Heart left ventricle (tissue), 16 donors: ENCODE data around the gene CD209. TPM values are rescaled to one million over a fixed set of nuclear protein-coding genes. Genes with fewer than 3 reads are reported as not detected.

ENCODE experiments used
- ATAC-seq, 4 donors: fragments of 200-7000 bp; cut with Tn5 transposase; one replicate each; pipeline ENCODE4 v1.9.1; 2020 to 2022; ENCODE audit warnings: moderate library complexity in 4 of 4, mild to moderate bottlenecking in 3 of 4, moderate number of reproducible peaks in 1 of 4
- DNase-seq, 5 donors: peaks; one replicate each; pipeline ENCODE4 v3.0.0-alpha.2; 2020
- H3K27ac ChIP-seq, 12 donors: fragments of 200-600 bp; sonication (generic) in 4 of 12; one replicate each; pipeline versions ENCODE4 v1.5.0 to v1.8.0; 2016 to 2022; ENCODE audit warnings: mild to moderate bottlenecking in 2 of 12
- H3K27me3 ChIP-seq, 9 donors: fragments of 200-600 bp; sonication (generic) in 2 of 9; one replicate each; pipeline versions ENCODE4 v1.5.1 to v1.8.0; 2016 to 2022; ENCODE audit warnings: mild to moderate bottlenecking in 3 of 9
- H3K36me3 ChIP-seq, 9 donors: fragments of 200-600 bp; sonication (generic) in 2 of 9; one replicate each; pipeline versions ENCODE4 v1.5.0 to v1.8.0; 2018 to 2022; ENCODE audit warnings: mild to moderate bottlenecking in 2 of 9
- H3K4me1 ChIP-seq, 12 donors: fragments of 200-600 bp; sonication (generic) in 4 of 12; one replicate each; pipeline versions ENCODE4 v1.5.0 to v1.8.0; 2016 to 2022; ENCODE audit warnings: mild to moderate bottlenecking in 3 of 12
- H3K4me3 ChIP-seq, 12 donors: fragments of 200-600 bp; sonication (generic) in 4 of 12; one replicate each; pipeline versions ENCODE4 v1.5.0 to v1.8.0; 2017 to 2022; ENCODE audit warnings: mild to moderate bottlenecking in 9 of 12, moderate library complexity in 4 of 12
- H3K9me3 ChIP-seq, 12 donors: fragments of 200-600 bp; sonication (generic) in 4 of 12; one replicate each; pipeline versions ENCODE4 v1.5.0 to v1.8.0; 2016 to 2022; ENCODE audit warnings: mild to moderate bottlenecking in 1 of 12
- POLR2A ChIP-seq, 2 donors: fragments of 450-650 bp; IDR thresholded peaks; one replicate each; pipeline ENCODE4 v1.6.1; 2017; ENCODE audit warnings: antibody characterized with exemption in 2 of 2, mild to moderate bottlenecking in 2 of 2, moderate library complexity in 2 of 2
- WGBS, 4 donors: extraction: QIAGEN DNeasy Blood & Tissue Kit in 2 of 4; methylation state at CpG; one replicate each; pipeline versions ENCODE4 v1.1.5 to v1.1.7; 2013 to 2018; 5-methylcytosine and 5-hydroxymethylcytosine counted together
- intact Hi-C, 10 donors: fragments of 100-400 bp; cut with DNase I; formaldehyde crosslinking; loops; one replicate each; pipeline versions ENCODE4 v1.11.1 to v1.14.2; 2022
- polyA plus RNA-seq, 2 donors: library from polyadenylated mRNA; stranded (reverse); fragments of 200-250 nt; gene quantifications; one replicate each; pipeline ENCODE4 v1.2.3, GENCODE V29; 2013
- total RNA-seq, 9 donors: library from RNA; depleted of rRNA in 2 of 9; stranded (reverse); fragments of >200 nt in 2 of 9; fragmentation: NEBNext Ultra II Directional in 3 of 9; extraction: Animal tissue kit (Norgen Biotek cat#: 25700) in 3 of 9; gene quantifications; one replicate each; pipeline versions ENCODE4 v1.1.0 to v1.2.4, GENCODE V29; 2016 to 2023
- TF ChIP-seq, protein P1 (sequence below), 12 donors: fragments of 200-600 bp; sonication (generic) in 4 of 12; IDR thresholded peaks; one replicate each; pipeline versions ENCODE4 v1.5.0 to v1.8.0; 2018 to 2022; ENCODE audit warnings: antibody characterized with exemption in 12 of 12, mild to moderate bottlenecking in 5 of 12
- donor health status: ischemic (EF 13 %, LVEDD 7.1; RV severe dilation, severe dysfunction).
- donor health status: healthy with polysubstance abuse.
- donor health status: DM: no; HTN: yes; CAD: no.
- donor health status: DM: no; HTN: no; CAD: no.
- donor health status: ischemic (EF 25% LVEDD 6.9; RV normal size, moderate dysfunction).
- donor health status: ischemic (EF 25% LVEDD 5.7; RV mildly dilated, moderate dysfunction).
- donor health status: healthy.
- donor health status: DM: yes; HTN: yes; CAD: no.
- donor health status: ischemic (EF 35%, LVEDD 5.7; RV mildly dilated, moderate dysfunction).
- donor health status: nonischemic (EF 11% LVEDD 7.7; RV severe dilation, severe dysfunction).
- donor health status: DM: yes; HTN: yes; CAD: no.
- donor health status: PGD.
- donor health status: ischemic (EF 29% LVEDD 5.4; RV normal size, mild dysfunction).
- donor health status: nonischemic (EF 23%, LVEDD 6.1; RV moderate dilation, normal function).

CD209 gene
- total and polyA plus RNA-seq, 11 donors = 0.53 to 56.2 (median 4.4) TPM

DNA sequence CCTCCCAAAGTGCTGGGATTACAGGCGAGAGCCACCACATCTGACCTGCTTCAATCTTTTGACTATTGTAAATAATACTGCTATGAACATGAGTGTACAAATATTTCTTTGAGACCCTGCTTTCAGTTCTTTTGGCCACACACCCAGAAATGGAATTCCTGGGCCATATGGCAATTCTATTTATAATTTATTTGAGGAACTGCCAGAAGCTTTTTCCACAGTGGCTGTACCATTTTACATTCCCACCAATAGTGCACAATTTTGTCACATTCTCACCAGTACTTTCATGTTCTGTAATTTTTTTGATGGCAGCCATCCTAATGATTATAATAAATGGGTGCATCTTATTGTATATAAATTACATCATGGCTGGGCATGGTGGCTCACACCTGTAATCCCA lies 31.7 kb downstream of the CD209 start:
- H3K4me1 ChIP-seq = no peaks in the 10 kb centered on the region
- TF ChIP-seq, protein P1, sequence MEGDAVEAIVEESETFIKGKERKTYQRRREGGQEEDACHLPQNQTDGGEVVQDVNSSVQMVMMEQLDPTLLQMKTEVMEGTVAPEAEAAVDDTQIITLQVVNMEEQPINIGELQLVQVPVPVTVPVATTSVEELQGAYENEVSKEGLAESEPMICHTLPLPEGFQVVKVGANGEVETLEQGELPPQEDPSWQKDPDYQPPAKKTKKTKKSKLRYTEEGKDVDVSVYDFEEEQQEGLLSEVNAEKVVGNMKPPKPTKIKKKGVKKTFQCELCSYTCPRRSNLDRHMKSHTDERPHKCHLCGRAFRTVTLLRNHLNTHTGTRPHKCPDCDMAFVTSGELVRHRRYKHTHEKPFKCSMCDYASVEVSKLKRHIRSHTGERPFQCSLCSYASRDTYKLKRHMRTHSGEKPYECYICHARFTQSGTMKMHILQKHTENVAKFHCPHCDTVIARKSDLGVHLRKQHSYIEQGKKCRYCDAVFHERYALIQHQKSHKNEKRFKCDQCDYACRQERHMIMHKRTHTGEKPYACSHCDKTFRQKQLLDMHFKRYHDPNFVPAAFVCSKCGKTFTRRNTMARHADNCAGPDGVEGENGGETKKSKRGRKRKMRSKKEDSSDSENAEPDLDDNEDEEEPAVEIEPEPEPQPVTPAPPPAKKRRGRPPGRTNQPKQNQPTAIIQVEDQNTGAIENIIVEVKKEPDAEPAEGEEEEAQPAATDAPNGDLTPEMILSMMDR (IDR thresholded peaks at IDR 0.05) = no peak
- TF ChIP-seq POLR2A (IDR thresholded peaks at IDR 0.05) = no peak
- H3K36me3 ChIP-seq = no peaks in the 10 kb centered on the region
- no peak overlapping the region for H3K27ac ChIP-seq
- no peak for ATAC-seq
- H3K9me3 ChIP-seq = peaks cover 0 to 18% (median 5%) of the 10 kb centered on the region in 12 donors
- H3K27me3 ChIP-seq = peaks cover 0 to 5% (median 0%) of the 10 kb centered on the region in 9 donors
- H3K4me3 ChIP-seq = no peak overlapping the region
- intact Hi-C loops = no loop called here
- 77 to 90% (median 87%) methylated on average over 1 of the region's 1 CpG for WGBS, 4 donors
- DNase-seq = no peak

- intact Hi-C loops = no loop called here
- no peak for DNase-seq
These were observed 36.7 kb downstream of the CD209 start for GRCh38 chr19:7710616-7711015.

DNA sequence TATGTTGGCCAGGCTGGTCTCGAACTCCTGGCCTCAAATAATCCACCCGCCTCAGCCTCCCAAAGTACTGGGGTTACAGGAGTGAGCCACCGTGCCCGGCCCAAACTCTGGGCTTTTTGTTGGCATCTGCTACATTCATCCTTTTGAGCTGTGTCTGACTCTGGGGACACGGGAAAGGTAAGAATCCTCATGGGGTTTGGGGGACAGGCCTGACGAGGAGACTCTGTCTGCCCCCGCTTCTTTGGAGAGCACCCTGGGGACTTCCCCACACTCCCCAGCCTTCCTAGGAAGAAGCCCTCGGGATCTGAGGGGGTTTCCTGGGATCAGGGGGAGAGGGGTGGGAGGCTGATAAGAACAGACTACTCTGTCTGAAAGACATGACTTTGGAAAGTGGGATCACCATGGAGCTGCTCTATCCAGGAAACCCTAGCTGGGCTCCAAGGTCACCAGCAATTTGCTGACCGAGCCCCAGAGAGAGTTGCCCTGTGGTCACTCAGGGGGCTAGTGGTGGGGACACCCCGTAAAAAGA lies 37.3 kb downstream of the CD209 start:
- TF ChIP-seq, protein P1 (IDR thresholded peaks at IDR 0.05) = no peak
- no peak for TF ChIP-seq POLR2A (IDR thresholded peaks at IDR 0.05)
- intact Hi-C loops = no loop called here
- ATAC-seq (no peak), DNase-seq (no peak)
- no peak overlapping the region for H3K4me3 ChIP-seq
- H3K9me3 ChIP-seq = no peaks in the 10 kb centered on the region
- peaks cover 0 to 26% (median 0%) of the 10 kb centered on the region in 12 donors for H3K4me1 ChIP-seq
- H3K36me3 ChIP-seq = no peaks in the 10 kb centered on the region
- WGBS, 4 donors = 62 to 75% (median 71%) methylated on average over 10 of the region's 10 CpGs
- H3K27me3 ChIP-seq = no peaks in the 10 kb centered on the region
- no peak overlapping the region for H3K27ac ChIP-seq

More at GRCh38 chr19:7710616-7711015, 36.7 kb downstream of the CD209 start:
- no peak for TF ChIP-seq POLR2A (IDR thresholded peaks at IDR 0.05)
- TF ChIP-seq, protein P1 (IDR thresholded peaks at IDR 0.05) = no peak
- H3K27ac ChIP-seq = no peak overlapping the region
- 74 to 82% (median 76%) methylated on average over 5 of the region's 5 CpGs for WGBS, 4 donors
- H3K27me3 ChIP-seq = no peaks in the 10 kb centered on the region
- H3K36me3 ChIP-seq = no peaks in the 10 kb centered on the region
- no peak for ATAC-seq
- no peak overlapping the region for H3K4me3 ChIP-seq
- peaks cover 0 to 21% (median 0%) of the 10 kb centered on the region in 12 donors for H3K4me1 ChIP-seq
- peaks cover 0 to under 1% (median 0%) of the 10 kb centered on the region in 12 donors for H3K9me3 ChIP-seq

DNA sequence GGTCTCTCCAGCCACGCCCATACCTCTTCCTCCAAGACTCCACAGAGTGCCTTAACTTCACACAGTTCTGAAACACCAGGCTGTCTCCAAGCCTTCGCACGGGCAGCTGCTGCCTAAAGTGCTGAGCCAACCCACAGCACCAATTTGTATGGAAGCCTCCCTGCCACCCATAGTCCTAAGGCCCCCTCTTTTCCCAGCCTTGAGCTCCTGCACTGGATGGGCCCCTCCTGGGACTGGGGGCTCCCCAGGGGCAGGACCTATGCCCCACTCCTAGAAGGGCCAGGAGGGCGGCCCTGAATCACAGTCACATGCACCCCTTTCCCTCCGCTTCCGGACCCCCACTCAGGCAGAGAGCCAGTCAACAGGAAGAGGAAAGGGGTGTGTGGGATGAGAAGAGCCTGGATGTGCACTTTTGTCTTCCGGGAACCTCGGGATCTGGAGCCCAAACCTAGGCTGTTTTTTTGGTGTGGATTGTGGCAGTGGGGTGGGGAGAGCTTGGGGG lies 40.3 kb downstream of the CD209 start:
- peak in 3 of 4 donors; percentile 16 to 47 (median 18) for ATAC-seq
- H3K4me1 ChIP-seq = peaks cover 0 to 39% (median 0%) of the 10 kb centered on the region in 12 donors
- peak in 1 of 5 donors; percentile 64 for DNase-seq
- no peak overlapping the region for H3K4me3 ChIP-seq
- H3K36me3 ChIP-seq = no peaks in the 10 kb centered on the region
- intact Hi-C loops = no loop called here
- no peaks in the 10 kb centered on the region for H3K9me3 ChIP-seq
- 45 to 60% (median 55%) methylated on average over 8 of the region's 8 CpGs for WGBS, 4 donors
- peaks cover 0 to 15% (median 0%) of the 10 kb centered on the region in 9 donors for H3K27me3 ChIP-seq
- H3K27ac ChIP-seq = peak overlapping the region in 4 of 12 donors; percentile 26 to 91 (median 38)
- TF ChIP-seq, protein P1 (IDR thresholded peaks at IDR 0.05) = no peak
- no peak for TF ChIP-seq POLR2A (IDR thresholded peaks at IDR 0.05)
